CD4-positive, alpha-beta T cell treated with Interleukin-17A for 1 hour (primary cell): ENCODE data around the gene PTPRE.
A peak's percentile ranks its signal among the peaks of the same experiment; 100 is the strongest.

Experiments
- DNase-seq: peaks from one replicate; pipeline ENCODE4 v3.0.0-alpha.2; 2020

PTPRE gene

DNA sequence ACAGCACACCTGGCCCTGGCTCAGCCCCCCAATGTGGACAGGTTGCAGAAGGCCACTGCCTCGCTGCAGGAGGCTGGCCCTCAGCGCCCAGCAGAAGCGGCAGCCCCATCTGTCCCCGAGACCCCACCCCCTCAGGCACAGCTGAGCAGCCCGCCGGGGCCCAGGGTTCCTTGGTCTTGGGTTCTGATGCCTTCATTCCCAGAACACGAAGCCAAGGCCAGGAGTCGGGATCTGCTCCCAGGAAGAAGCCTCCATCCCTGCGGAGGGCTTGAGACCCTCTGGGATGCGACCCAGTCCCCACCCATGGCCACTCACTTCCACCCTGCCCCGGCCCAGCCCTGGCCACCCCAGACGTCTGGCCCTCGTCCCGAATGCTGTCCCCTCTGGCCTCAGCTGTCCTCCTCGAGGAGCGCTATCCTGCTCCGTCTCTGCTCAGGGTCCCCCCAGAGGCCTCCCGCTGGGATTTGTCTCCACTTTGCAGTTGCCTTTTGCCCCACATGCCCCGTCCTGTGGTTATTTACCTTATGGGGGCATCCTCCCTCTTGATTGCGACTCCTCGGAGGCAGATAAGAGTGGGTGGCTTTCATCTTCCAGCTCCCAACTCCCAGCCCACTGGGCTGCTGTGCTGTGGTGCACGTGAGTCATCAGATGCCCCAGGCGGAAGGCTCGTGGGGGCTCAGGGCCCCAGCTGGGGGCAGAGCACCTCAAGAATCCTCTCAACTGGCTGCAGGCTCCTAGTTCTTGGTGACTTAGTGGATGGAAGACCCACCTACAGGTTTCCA, 121.8 kb downstream of the PTPRE start:
- DNase-seq, result no peak

DNA sequence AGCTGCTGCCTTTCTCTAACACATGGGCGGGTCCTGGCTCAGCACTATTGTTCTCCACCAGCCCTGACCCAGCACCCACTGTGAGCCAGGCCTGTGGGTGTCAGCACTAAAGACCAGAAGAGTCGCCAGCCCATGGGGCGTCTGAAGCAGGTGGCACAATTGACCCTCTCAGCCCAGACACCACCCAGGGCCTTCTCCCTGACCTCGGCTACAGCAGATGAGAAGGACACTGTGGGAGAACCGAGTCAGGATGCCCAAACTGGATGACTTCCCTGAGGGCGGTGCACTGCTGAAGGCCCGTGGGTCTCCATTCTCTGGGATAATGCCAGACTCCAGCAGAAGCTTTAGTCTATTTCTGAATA, 122.4 kb downstream of the PTPRE start:
- no peak for DNase-seq

DNA sequence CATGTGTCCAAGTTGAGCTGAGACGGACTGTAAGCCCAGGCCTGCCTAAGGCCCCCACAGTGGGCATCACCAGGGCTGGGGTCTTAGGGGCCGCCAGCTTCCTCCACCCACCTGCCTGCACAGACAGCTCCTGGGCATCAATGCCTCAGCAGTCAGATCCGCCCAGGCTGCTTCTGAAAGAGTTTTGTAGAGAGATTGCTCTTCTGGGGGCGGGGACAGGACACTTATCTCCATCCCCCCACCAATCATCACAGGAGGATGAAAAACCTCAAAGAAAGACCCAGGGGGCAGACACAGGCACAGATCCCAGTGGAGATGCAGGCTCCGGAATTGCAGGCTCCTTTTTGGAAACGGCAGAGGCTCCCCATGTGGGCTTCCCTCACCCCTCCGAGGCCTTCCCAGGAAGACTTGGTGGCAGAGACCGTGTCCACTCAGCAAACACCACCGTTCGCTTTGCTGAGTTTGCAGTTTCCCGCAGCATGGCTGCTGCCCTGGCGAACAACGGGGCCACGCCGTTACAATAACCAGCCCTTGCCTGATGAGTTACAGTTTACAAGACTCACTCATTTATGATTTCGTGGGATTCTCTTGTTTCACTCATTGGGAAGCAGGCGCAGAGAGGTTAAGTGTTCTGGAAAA, 122.9 kb downstream of the PTPRE start:
- no peak for DNase-seq

DNA sequence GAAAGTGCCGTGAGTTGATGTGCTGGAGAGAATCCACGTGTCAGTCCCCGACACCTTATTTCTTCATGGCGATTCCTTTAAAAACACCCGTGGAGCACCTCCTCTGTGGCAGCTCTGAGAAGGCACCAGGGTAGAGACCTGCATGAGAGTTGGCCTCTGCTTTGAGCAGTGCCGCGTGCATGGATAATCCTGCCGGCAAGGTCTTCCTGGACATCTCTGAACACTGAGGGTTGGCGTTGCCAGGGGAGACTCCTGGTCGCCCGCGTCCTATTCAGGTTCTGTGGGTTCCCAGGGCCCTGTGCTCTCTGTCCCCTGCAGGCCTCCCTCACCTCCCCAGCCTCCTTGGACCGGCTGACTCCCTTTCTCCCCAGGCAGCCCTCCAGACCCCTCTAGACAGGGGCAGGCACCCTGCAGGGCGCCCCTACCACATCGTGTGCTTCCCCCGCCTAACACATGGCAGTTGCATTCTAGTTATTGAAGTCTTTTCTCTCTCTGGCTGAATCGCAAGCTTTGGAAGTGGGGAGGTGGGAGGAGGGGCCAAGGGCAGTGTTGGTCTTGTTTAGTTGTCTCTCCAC, 123.7 kb downstream of the PTPRE start:
- no peak for DNase-seq

DNA sequence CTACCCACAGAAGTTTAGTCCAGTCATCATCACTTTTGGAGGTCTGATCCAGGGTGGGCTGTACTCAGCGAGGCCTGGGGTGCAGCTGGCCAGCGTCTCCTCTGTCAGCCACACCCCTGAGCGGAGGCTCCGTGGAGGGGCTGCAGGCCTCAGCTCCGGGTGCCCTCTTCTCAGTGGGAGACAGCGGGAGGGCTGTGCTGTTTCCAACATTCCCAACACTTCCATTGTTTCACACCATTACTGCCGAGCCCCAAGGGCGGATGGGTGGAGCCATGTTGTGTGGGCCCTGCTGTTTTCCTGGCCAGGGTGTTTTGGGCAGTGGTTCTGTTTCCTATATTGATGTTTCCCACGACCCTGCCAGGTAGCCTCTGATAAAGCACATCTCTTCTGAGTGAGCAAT, 124.3 kb downstream of the PTPRE start:
- DNase-seq, result no peak

DNA sequence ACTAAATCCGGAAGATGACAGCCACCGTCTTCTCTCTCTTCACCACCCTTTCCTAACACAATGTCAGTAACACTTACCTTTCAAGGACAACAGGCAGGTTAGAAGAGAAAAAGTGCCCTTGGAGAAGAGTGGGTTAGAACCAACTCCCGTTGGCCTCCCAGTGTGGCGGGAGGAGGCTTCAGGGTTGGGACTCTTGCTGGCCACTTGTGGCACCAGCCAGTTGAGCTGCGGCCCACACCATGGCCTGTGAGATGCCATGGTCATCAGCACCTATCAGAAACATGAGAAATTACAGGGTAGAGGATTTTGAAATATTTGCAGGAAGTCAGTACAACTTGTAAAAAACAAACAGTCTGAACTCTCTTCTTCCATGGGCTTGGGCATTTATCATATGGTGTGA, 125.6 kb downstream of the PTPRE start:
- DNase-seq, result no peak

DNA sequence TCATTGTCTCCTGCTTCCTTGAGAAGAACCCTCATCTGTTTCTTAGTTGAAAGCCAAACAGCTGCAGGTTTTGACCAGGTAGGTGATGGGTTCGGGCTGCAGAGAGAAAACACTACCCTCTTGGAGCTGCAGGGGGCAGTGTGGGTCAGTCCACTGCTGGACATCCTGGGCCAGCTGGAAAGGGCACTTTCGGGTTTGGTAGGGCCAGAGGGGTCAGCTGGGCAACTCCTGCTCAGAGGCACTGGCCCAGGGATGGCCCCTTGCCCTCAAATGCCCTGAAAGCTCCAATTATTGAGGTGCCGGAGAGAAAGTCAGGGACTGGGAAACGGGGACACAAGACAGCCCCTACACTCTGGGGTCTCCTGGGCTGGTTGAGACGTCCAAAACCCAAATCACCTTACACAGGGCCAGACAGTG, 128.7 kb downstream of the PTPRE start:
- DNase-seq, result peak; percentile 69

DNA sequence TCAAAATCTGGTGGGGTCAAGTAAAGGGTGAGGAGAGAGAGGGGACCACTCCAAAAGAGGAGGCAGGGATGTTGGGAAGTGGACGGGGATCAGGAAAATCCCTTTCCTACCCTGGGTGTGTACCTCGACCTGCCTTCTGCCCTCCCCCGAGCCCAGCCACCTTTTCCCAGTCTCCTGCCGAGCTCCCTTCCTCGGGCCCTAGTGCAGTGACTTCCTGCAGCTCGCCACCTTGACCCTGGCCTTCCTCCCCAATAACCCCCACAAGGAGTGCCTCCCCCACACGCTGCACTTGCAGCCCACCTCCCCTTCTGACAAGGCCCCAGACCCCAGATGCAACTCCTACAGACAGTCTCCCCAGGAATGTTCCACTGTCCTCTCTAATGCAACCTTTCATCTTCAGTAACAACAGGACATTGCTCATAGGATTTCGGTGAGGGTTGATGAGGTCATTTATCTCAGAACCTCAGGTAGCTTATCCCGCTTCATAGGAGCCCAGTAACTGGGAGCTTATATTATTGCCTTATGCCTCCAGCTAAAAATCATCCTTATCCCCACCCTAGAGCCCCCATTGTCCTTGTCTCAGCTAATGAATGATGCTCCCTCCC, 129.2 kb downstream of the PTPRE start:
- DNase-seq, result no peak

DNA sequence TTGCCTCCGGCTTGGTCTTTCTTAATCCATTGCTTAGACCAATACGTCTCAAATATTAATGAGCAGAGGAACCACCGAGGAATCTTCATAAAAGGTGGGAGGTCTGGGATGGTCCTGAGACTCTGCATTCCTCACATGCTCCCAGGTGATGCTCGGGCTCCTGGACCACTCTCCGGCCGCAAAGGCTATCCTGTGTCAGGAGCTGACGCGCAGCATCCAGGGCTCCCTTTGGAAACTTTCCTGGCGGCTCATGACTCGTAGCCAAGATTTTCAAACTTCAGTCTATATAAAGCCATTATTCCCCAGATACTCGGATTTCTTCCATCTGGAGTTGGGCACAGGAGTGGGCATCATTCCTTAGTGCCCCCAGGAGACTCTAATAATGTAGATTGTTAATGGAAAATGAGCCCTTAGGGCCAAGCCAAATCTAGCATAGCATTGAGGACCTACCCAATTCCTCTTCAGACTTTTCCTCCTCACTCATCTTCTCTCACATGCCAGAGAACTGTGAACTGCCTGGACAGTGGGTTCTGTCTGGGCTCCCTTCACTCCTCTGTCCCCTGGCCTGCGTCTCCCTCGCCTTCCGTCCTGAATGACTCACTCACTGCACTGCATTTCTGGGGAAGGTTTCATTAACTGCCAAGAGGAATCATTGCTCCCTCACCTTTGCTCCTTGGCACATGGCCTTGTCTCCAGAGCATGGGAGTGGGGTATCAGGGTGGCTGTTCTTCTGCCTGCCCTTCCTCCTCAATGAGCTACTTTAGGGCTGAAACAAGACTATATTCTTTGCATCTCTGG, 130.0 kb downstream of the PTPRE start:
- no peak for DNase-seq

DNA sequence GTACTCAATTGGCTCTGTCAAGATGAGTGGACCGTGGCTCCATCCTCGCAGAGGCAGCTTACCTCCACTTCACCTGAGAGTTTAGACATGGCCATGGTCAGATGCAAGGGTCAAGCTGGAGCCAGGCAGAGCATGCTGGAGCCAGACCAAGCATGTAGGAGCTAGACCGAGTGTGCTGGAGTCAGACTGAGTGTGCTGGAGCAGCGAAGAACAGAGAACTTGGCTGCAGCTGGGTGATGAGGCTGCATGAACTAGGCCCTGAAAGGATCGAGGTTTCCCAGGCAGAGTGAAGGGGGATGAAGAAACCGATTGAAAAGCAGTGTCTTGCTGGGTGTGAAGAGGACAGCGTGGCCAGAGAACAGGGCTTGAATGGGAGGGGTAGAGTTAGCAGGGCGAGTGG, 133.2 kb downstream of the PTPRE start:
- no peak for DNase-seq

DNA sequence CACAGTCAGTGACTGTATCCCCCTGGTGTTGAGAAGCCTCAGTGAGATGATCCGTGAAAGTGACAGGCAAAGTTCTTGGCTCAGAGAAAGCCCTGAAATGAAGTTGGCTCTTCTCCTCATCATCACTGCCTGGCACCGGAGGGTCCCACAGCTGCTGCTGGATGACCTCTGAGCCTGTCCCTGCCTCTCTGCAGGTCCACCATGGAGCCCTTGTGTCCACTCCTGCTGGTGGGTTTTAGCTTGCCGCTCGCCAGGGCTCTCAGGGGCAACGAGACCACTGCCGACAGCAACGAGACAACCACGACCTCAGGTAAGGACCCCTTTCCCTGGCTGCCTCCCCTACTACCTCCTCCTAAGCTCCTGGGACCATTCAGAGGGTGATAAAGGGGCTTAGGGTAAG, 133.8 kb downstream of the PTPRE start:
- no peak for DNase-seq

DNA sequence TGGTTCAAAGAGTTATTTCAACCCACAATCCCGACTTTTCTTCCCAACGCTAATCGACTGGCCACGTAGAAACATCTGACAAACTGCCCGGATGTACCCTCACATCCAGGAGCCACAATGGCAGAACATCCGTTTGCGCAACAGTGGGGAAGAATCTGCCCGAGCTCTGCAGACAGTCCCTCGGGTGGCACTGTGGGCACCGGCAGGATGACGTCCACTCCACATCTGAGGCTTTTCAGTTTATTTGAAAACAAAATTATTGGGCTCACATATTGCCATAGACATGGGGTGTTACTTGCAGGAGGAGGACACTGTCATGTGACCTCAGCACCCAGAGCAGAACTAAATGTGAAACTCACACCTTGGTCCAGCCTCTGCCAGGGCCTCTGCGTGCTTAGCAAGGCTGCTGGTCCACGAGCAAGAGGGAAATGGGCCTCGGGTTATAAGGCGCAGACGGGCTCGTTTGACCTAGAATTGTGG, 135.3 kb downstream of the PTPRE start:
- DNase-seq, result peak; percentile 49

DNA sequence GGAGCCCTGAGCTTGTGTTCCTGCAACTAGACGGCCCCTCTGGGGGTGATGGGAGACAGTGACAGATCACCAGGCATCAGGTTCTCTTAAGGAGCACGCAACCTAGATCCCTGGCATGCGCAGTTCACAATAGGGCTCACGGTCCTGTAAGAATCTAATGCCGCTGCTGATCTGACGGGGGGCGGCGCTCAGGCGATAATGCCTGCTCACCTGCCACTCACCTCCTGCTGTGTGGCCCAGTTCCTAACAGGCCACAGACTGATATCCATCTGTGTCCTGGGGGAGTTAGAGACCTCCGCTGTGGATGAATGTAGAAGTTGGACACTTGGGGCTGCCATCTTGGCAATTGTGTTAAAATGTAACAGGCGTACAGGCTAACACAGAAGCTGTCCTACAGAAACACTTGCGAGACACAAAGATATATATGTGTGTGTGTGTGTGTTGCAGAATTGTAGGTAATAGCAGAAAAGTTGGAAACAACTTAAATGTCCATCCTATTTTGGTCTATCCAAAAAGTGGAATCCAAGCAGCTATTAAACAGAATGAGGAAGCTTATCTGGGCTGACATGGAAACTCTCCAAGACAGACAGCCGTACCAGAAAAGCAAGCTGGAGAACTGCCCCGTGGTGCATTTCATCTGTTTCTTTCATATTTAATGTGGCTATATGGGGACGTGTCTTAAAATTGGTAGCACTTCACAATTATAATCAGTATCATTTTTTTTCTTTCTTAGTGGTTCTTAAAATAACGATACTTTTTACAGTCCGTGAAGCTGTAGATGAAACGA, 136.5 kb downstream of the PTPRE start:
- DNase-seq, result no peak

DNA sequence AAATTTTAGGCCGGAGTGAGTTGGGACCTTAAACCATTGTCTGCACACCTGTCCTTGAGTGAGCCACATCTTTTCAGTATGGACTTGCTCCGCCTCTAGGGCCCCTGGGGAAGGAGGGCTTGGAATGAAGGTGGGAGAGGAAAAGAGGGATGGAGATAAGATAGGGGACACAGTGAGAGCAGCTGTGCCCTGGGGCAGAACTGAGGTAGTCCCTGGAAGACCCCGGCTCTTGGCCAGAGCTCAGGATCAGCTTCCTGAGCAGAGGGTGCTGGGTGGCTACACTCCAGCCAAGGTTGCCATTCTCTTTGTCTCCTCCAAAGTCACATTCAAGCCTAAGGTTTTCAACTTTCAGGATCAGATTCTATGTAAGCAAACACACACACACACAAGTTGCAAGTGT, 137.3 kb downstream of the PTPRE start:
- no peak for DNase-seq

DNA sequence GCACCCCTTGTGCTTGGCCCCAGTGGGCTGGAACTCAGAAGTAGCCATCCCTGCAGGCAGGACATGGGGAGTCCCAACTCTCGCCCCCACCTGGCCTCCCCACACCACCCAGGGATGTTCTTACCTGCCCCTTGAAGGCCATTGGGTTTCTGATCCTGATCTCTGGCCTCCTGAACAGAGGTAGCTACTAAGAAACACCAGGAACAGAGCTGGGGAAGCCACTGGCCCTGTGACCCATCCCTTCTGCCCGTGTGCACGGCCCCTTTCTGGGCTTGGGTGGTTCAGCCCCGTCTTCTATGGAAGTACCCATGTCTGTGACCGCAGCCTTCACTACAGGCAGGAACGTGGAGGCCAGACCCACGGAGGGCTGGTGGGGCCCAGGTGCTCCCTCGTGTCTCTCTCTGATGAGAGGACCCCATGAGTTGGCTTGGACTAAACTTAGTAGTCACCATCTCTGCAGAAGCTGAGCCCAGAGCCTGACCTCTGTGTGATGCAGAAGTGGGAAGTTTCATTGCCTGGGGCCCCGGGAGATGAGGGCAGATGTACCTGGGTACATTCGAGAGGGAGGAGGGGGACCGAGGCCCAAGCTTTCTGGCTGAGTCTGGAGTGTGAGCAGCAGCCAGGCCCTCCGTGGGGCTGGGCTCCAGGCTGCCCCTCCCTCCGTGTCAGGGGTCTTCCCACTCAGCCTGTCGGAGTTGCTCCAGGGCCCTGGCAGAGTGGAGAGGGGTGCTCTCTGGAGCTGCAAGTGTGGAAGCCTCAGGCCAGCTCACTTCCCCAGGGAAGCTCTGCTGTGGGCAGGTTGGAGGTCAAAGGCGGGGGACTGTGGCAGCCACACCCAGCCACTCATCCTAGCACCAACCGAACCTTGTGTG, 138.3 kb downstream of the PTPRE start:
- DNase-seq, result no peak

DNA sequence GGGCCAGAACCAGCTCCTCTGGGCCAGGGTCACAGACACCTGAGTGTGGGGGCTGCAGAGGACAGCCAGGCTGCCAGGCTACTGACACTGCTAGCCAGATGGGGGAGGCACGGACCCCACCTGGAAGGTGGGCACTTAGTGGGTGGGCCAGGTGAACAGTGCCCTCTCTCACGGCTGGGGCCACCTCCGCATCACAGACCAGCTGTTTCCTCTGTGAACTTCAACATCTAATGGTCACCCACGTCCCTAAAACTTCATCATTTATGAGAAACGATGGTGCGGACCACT, 138.9 kb downstream of the PTPRE start:
- DNase-seq, result no peak

DNA sequence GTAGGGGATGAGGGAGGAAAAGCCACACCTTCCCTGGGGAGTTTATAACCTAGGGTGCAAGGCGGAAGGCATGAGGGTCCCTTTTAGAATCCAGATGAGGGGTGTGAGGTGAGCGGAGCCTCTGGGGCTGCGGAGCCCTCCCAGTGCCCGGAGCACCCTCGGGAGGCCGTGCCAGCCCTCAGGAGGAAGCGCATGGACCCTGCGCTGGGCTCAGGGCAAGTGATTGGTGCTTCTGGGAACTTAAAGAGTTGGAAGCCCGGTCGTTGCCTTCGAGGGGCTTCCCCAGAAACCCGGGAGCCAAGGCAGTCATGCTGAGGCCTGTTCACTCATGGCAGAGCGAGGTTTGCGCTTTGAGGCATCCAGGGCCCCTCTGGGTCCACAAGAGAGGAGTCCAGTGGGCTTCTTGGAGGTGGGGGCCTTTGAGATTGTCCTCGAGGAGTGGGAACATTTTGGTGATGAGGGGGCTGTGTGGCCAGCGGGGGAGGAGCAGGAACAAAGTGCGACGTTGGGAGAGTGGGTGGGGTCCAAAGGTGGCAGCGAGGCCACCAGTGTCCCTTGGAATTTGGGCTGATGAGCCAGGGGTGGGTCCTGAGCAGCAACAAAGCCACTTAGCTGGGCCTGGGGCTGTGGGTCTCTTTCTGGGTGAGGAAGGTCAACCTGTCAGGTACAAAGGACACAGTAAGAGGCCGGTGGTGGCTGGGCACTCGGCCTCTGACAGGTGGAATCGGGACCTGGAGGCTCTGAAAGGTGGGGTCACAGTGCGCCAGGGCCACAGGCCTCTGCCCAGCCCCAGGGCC, 139.5 kb downstream of the PTPRE start:
- DNase-seq, result no peak

DNA sequence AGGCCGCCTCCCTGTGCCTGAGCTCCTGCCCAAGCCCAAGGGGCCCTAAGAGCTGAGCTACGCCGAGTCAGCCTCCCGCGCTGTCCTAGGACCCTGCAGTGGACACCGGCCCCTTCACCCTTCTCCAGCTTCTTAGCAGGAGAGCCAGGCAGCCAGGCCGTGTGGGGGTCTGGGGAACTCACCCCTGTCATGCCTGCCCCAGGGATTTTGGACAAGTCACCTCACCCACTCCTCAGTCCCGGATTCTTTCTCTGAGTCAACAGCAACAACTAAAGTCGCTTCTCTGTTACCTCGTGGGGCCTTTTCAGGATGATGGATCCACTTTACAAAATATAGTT, 140.0 kb downstream of the PTPRE start:
- DNase-seq, result no peak

DNA sequence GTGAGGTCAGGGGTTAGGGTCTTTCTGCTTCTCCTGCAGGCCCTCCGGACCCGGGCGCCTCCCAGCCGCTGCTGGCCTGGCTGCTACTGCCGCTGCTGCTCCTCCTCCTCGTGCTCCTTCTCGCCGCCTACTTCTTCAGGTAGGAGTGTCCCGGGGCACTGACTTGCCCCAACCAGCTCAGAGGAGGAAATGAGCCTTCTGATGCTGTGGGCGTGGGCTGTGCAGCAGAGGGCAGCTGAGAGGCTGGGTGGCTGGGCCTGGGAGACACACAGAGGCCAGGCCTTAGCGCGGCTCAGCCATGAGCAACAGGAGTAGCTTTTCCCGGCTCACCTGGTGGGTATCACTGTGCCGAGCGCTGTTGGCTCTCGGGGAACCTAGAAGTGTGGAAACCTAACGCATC, 140.4 kb downstream of the PTPRE start:
- DNase-seq, result peak; percentile 90

DNA sequence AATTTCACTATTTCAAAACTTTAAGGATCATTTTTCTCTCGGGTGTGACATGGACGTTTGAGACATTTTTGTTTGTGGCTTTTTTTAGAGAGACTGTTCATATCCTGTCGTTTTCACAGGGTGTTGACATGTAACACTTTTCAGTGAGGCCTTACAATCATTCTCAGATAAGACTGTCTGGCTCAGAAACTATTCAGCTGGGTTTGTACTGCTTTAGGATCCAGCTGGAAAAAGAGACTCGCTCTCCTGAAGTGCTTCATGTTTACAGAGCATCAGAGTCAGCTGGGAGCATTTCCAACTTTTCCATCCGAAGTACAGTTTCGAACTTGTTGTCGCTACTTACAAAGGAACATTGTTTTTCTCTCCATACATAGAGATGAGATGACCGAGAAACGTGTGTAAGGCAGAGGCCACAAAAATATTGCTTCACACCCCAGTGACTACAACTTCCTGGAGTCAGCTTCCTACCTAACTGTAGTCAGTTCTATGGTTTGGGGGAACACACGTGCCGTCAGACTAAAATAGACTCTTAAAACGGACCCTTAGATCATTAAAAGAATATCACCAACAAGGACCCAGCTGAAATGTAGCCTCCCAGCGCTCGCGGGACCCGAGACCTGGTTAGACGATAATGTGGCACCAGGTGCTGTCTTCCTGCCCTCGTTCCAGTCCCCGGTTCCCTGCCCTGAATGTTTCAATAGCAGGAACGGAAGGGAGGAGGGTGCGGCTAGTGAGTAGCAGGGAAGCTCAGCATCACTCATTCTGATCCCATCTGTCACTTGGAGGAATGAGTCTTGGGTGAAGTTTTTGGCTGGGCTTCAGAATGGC, 141.3 kb downstream of the PTPRE start:
- DNase-seq, result peak; percentile 62
